Measurements from ENCODE around the gene DYDC2.

DNA sequence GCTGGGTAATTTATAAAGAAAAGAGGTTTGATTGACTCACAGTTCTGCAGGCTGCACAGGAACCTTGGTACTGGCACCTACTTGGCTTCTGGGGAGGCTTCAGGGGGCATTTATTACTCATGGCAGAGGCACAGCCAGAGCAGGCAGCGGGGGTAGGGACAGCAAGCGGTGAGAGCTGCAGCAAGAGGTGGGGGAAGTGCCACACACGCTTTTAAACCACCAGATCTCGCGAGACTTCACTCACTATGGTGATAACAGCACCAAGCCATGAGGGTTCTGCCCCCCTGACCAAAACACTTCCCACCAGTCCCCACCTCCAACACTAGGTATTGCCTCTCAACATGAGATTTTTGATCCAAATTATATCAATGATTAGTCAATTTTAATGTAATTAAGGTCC, 43.1 kb upstream of the DYDC2 start:
- TF ChIP-seq EZH2 (IDR thresholded peaks at IDR 0.05; ENCODE audit: insufficient read depth, poor library complexity, severe bottlenecking) (no peak), EZH2phosphoT487 (IDR thresholded peaks at IDR 0.05; ENCODE audit: insufficient read depth, low read depth) (no peak)
